Gastrocnemius medialis (tissue), 4 donors: ENCODE measurements around the gene SVEP1. TPM values are rescaled to one million over a fixed set of nuclear protein-coding genes. Genes with fewer than 3 reads are reported as not detected.

Experiments
- ATAC-seq, 2 donors: fragments of 150-250 bp; one replicate each; pipeline ENCODE4 v1.9.1; 2016
- DNase-seq, 2 donors: peaks; one replicate each; pipeline ENCODE4 v3.0.0-alpha.2; 2019
- H3K27ac ChIP-seq, 4 donors: fragments of 200-600 bp; sonication (generic); 1 replicate in 1 of 4; 2 replicates in 3 of 4; pipeline ENCODE4 v1.5.1; 2016 to 2018; ENCODE audit warnings: mild to moderate bottlenecking in 2 of 4, moderate library complexity in 1 of 4
- H3K27me3 ChIP-seq, 3 donors: fragments of 200-600 bp; sonication (generic) in 2 of 3; 1 replicate in 1 of 3; 2 replicates in 2 of 3; pipeline versions ENCODE4 v1.5.1 to v1.6.0; 2016 to 2019; ENCODE audit warnings: mild to moderate bottlenecking in 1 of 3, moderate library complexity in 1 of 3
- H3K36me3 ChIP-seq, 2 donors: fragments of 200-600 bp; sonication (generic) in 1 of 2; one replicate each; pipeline ENCODE4 v1.5.1; 2017 to 2018
- H3K4me1 ChIP-seq, 2 donors: fragments of 200-600 bp; sonication (generic) in 1 of 2; one replicate each; pipeline ENCODE4 v1.5.1; 2016 to 2017; ENCODE audit warnings: mild to moderate bottlenecking in 2 of 2
- H3K4me3 ChIP-seq, 4 donors: fragments of 200-600 bp; sonication (generic) in 3 of 4; 1 replicate in 1 of 4; 2 replicates in 3 of 4; pipeline ENCODE4 v1.5.1; 2016 to 2019; ENCODE audit warnings: mild to moderate bottlenecking in 2 of 4
- H3K9me3 ChIP-seq, 3 donors: fragments of 200-600 bp; sonication (generic) in 2 of 3; 1 replicate in 1 of 3; 2 replicates in 2 of 3; pipeline ENCODE4 v1.5.1; 2016 to 2019
- POLR2A ChIP-seq, 2 donors: fragments of 450-650 bp; IDR thresholded peaks; one replicate each; pipeline ENCODE4 v1.6.1; 2017; ENCODE audit warnings: antibody characterized with exemption in 2 of 2, mild to moderate bottlenecking in 2 of 2, moderate library complexity in 2 of 2
- in situ Hi-C, 4 donors: fragments of 200-750 bp; cut with MboI; loops; one replicate each; pipeline versions ENCODE4 v1.15.0 to v1.8.0; 2017; ENCODE audit warnings: low sequenced_read_pairs in 4 of 4
- intact Hi-C: fragments of 100-400 bp; cut with DNase I; formaldehyde crosslinking; loops from one replicate; pipeline ENCODE4 v1.15.1; 2023; ENCODE audit warnings: low total_unique reads
- total RNA-seq, 4 donors: library from RNA; depleted of rRNA; stranded (reverse); fragments of >200 nt; gene quantifications; one replicate each; pipeline versions ENCODE4 v1.1.0 to v1.2.3, GENCODE V29; 2016
- TF ChIP-seq, protein P1 (sequence below), 5 experiments: fragments of 450-650 bp in 3 of 5; fragments of 200-600 bp in 2 of 5; sonication (generic) in 2 of 5; IDR thresholded peaks in 4 of 5; conservative IDR thresholded peaks in 1 of 5; 1 replicate in 4 of 5; 2 replicates in 1 of 5; pipeline ENCODE4 v1.5.1; 2016 to 2019; ENCODE audit warnings: antibody characterized with exemption in 5 of 5, mild to moderate bottlenecking in 3 of 5, moderate library complexity in 3 of 5

The SVEP1 gene
- total RNA-seq, 4 donors from 2014 or later, result 3.8 to 10.3 (median 6.5) TPM

DNA sequence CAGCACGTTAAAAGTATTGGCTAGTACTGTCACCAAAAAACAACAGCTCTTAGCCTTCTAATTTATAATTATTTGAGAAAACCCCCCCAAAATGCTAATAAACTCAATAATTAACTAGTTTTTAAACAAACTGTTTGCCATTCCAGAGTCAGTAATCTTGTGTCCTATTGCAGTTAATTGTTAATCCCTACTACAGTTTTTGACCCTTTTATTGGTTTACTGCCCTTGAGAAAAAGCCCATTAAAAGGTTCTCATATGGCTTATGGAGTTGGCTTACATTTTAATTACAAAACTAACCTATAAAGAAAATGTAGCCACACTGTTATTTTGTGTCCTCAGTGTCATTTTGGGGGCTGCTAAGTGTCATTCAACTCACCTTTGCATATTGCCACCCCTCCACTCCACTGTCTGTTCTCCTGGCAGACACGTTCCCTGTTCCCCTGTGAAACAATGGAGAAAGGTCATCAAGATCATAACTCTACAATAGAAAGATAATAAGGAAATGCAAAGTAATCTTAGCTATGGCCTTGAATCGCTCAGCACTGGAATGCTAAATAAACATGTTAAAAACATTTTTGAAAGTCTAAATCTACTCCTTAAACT lies 190.3 kb downstream of the SVEP1 start:
- ATAC-seq, result no peak
- no peaks in the 10 kb centered on the region for H3K27me3 ChIP-seq
- in situ Hi-C loops (no loop called here), intact Hi-C loops (no loop called here)
- no peaks in the 10 kb centered on the region for H3K9me3 ChIP-seq
- H3K4me1 ChIP-seq, result no peaks in the 10 kb centered on the region
- H3K36me3 ChIP-seq, result no peaks in the 10 kb centered on the region
- H3K4me3 ChIP-seq, result no peak overlapping the region
- TF ChIP-seq POLR2A (IDR thresholded peaks at IDR 0.05), result no peak
- TF ChIP-seq, protein P1, sequence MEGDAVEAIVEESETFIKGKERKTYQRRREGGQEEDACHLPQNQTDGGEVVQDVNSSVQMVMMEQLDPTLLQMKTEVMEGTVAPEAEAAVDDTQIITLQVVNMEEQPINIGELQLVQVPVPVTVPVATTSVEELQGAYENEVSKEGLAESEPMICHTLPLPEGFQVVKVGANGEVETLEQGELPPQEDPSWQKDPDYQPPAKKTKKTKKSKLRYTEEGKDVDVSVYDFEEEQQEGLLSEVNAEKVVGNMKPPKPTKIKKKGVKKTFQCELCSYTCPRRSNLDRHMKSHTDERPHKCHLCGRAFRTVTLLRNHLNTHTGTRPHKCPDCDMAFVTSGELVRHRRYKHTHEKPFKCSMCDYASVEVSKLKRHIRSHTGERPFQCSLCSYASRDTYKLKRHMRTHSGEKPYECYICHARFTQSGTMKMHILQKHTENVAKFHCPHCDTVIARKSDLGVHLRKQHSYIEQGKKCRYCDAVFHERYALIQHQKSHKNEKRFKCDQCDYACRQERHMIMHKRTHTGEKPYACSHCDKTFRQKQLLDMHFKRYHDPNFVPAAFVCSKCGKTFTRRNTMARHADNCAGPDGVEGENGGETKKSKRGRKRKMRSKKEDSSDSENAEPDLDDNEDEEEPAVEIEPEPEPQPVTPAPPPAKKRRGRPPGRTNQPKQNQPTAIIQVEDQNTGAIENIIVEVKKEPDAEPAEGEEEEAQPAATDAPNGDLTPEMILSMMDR (IDR thresholded peaks at IDR 0.05 in 4 of 5, conservative IDR thresholded peaks at IDR 0.05 in 1 of 5), result no peak
- H3K27ac ChIP-seq, result no peak overlapping the region
- no peak for DNase-seq

DNA sequence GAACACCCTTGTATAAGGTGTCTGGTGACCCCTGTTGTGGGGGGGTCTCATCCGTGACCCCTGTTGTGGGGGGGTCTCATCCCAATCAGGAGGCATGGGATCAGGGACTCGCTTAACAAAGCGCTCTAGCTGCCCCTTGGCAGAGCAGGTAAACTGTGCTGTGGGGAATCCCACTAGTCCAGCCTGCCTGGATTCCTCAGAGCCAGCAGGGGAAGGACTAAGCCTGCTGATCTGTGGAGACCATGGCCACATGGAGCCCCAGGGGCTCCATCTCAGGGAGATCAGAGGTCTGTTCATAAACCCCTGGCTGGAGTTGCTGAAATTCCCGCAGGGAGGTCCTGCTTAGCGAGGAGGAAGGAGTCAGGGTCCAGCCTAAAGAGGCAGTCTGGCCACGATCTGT lies 196.1 kb downstream of the SVEP1 start:
- H3K9me3 ChIP-seq, result no peaks in the 10 kb centered on the region
- TF ChIP-seq, protein P1 (IDR thresholded peaks at IDR 0.05 in 4 of 5, conservative IDR thresholded peaks at IDR 0.05 in 1 of 5), result no peak
- no peak for TF ChIP-seq POLR2A (IDR thresholded peaks at IDR 0.05)
- no peaks in the 10 kb centered on the region for H3K36me3 ChIP-seq
- in situ Hi-C loops, result no loop called here
- no peaks in the 10 kb centered on the region for H3K27me3 ChIP-seq
- intact Hi-C loops, result no loop called here
- DNase-seq (no peak), ATAC-seq (no peak)
- H3K4me3 ChIP-seq, result no peak overlapping the region
- no peaks in the 10 kb centered on the region for H3K4me1 ChIP-seq
- no peak overlapping the region for H3K27ac ChIP-seq

DNA sequence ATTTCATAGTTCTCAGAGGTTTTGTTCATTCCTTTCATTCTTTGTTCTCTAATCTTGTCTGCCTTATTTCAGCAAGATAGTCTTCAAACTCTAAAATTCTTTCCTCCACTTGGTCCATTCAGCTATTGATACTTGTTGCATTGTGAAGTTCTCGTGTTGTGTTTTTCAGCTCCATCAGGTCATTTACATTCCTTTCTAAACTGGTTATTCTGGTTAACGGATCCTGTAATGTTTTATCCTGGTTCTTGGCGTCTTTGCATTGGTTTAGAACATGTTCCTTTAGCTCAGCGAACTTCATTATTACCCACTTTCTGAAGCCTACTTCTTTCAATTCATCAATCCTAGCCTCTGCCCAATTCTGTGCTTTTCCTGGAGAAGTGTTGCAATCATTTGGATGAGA lies 196.8 kb downstream of the SVEP1 start:
- DNase-seq (no peak), ATAC-seq (no peak)
- Histone ChIP-seq H3K9me3 (no peaks in the 10 kb centered on the region), H3K4me1 (no peaks in the 10 kb centered on the region), H3K36me3 (no peaks in the 10 kb centered on the region), H3K4me3 (no peak overlapping the region), H3K27ac (no peak overlapping the region), H3K27me3 (no peaks in the 10 kb centered on the region)
- intact Hi-C loops, result no loop called here
- TF ChIP-seq, protein P1 (IDR thresholded peaks at IDR 0.05 in 4 of 5, conservative IDR thresholded peaks at IDR 0.05 in 1 of 5), result no peak
- TF ChIP-seq POLR2A (IDR thresholded peaks at IDR 0.05), result no peak
- in situ Hi-C loops, result no loop called here

DNA sequence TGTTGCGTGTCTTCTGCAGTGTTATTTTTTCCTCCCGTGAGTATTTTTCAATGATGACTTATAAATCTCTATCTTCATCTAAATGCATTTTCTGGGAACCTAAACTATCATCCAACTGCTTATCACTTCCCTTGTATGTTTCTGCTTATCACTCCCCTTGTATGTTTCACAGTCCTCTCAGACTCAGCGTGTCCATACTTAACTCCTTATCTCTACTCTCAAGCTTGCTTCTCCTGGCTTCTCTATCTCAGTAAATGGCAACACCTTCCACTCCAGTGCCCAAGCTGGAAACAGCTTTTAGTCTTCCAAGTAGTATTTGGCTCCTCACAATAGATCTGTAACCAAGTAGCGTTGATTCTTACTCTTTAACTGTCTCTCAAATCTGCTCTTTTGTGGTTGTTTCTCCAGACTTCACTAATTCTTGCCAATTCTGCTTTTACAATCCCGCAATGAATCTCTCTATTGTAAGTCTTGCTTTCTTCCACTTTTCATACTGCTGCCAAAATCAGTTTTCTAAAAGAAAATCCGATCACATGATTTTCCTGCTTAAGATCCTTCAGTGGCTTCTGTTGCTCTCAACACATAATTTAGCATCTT lies 208.0 kb downstream of the SVEP1 start:
- Histone ChIP-seq H3K9me3 (no peaks in the 10 kb centered on the region), H3K27ac (no peak overlapping the region), H3K4me1 (no peaks in the 10 kb centered on the region), H3K27me3 (no peaks in the 10 kb centered on the region), H3K4me3 (no peak overlapping the region), H3K36me3 (no peaks in the 10 kb centered on the region)
- intact Hi-C loops, result no loop called here
- ATAC-seq (no peak), DNase-seq (no peak)
- TF ChIP-seq, protein P1 (IDR thresholded peaks at IDR 0.05 in 4 of 5, conservative IDR thresholded peaks at IDR 0.05 in 1 of 5), result no peak
- TF ChIP-seq POLR2A (IDR thresholded peaks at IDR 0.05), result no peak
- in situ Hi-C loops, result no loop called here

DNA sequence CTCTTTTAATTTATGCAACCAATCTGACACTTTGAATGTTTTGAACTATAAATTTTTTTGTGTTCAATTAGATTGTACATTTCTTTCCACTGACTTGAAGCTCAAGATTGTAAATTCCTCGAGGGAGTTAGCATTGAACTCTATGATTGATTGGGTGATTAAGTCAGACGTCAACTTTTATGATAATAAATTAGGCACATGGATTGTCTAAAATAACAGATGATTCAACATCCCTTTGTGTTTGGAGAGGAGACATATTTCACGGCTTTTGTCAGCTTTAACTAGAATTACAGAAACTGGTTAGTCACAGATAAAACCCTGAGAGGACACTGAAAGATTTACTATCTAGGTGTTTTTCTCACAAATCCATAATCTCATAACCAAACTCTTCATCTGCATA lies 209.2 kb downstream of the SVEP1 start:
- H3K9me3 ChIP-seq, result no peaks in the 10 kb centered on the region
- H3K36me3 ChIP-seq, result no peaks in the 10 kb centered on the region
- H3K27ac ChIP-seq, result no peak overlapping the region
- in situ Hi-C loops, result no loop called here
- H3K4me1 ChIP-seq, result no peaks in the 10 kb centered on the region
- H3K27me3 ChIP-seq, result no peaks in the 10 kb centered on the region
- H3K4me3 ChIP-seq, result no peak overlapping the region
- TF ChIP-seq POLR2A (IDR thresholded peaks at IDR 0.05), result no peak
- TF ChIP-seq, protein P1 (IDR thresholded peaks at IDR 0.05 in 4 of 5, conservative IDR thresholded peaks at IDR 0.05 in 1 of 5), result no peak
- DNase-seq, result no peak
- intact Hi-C loops, result no loop called here
- no peak for ATAC-seq
